Head of caudate nucleus (tissue), 42 donors: ENCODE results near the gene PLEKHH2.

Source experiments
- DNase-seq, 42 donors: peaks; one replicate each; pipeline versions ENCODE4 v3.0.0 to v3.0.0-alpha.2; 2020 to 2021; ENCODE audit warnings: mixed read lengths in 7 of 42
- intact Hi-C: fragments of 100-400 bp; cut with DNase I; formaldehyde crosslinking; loops from one replicate; pipeline ENCODE4 v1.15.0; 2022

PLEKHH2 gene

GRCh38 chr2:43788646-43789045 is 151.6 kb downstream of the PLEKHH2 start:
- no peak for DNase-seq
- intact Hi-C loops: no loop called here

- intact Hi-C loops: no loop called here
- no peak for DNase-seq
Observed at GRCh38 chr2:43790147-43790546, 153.1 kb downstream of the PLEKHH2 start.

- intact Hi-C loops: no loop called here
- no peak for DNase-seq
Observed at GRCh38 chr2:43791035-43791765, 154.1 kb downstream of the PLEKHH2 start.

- intact Hi-C loops: no loop called here
- no peak for DNase-seq
Observed at GRCh38 chr2:43792653-43793052, 155.6 kb downstream of the PLEKHH2 start.

GRCh38 chr2:43794956-43795355 is 157.9 kb downstream of the PLEKHH2 start:
- intact Hi-C loops: no loop called here
- DNase-seq: no peak

- intact Hi-C loops: no loop called here
Observed at GRCh38 chr2:43796206-43796605, 159.1 kb downstream of the PLEKHH2 start.

GRCh38 chr2:43798300-43798699 is 161.2 kb downstream of the PLEKHH2 start:
- intact Hi-C loops: no loop called here
- no peak for DNase-seq

More at GRCh38 chr2:43796206-43796605, 159.1 kb downstream of the PLEKHH2 start:
- no peak for DNase-seq

GRCh38 chr2:43800894-43801293 is 163.8 kb downstream of the PLEKHH2 start:
- intact Hi-C loops: no loop called here
- DNase-seq: no peak

- intact Hi-C loops: no loop called here
- DNase-seq: no peak
Observed at GRCh38 chr2:43802135-43802534, 165.1 kb downstream of the PLEKHH2 start.

- intact Hi-C loops: no loop called here
- DNase-seq: no peak
Observed at GRCh38 chr2:43803113-43803512, 166.1 kb downstream of the PLEKHH2 start.

- DNase-seq: no peak
Observed at GRCh38 chr2:43806719-43807031, 169.6 kb downstream of the PLEKHH2 start.

GRCh38 chr2:43810452-43810851 is 173.4 kb downstream of the PLEKHH2 start:
- DNase-seq: no peak
- intact Hi-C loops: no loop called here

More at GRCh38 chr2:43806719-43807031, 169.6 kb downstream of the PLEKHH2 start:
- intact Hi-C loops: no loop called here

GRCh38 chr2:43810888-43811287 is 173.8 kb downstream of the PLEKHH2 start:
- intact Hi-C loops: no loop called here
- no peak for DNase-seq

- no peak for DNase-seq
- intact Hi-C loops: no loop called here
Observed at GRCh38 chr2:43812006-43812405, 174.9 kb downstream of the PLEKHH2 start.

GRCh38 chr2:43812947-43813346 is 175.9 kb downstream of the PLEKHH2 start:
- intact Hi-C loops: no loop called here
- no peak for DNase-seq

- intact Hi-C loops: no loop called here
- no peak for DNase-seq
Observed at GRCh38 chr2:43814711-43815110, 177.7 kb downstream of the PLEKHH2 start.
